Measurements from ENCODE around the gene LYPD4. TPM values are rescaled to one million over a fixed set of nuclear protein-coding genes. Genes with fewer than 3 reads are reported as not detected.
A peak's percentile ranks its signal among the peaks of the same experiment; 100 is the strongest.

Gene LYPD4
- total RNA-seq, 4 donors from 2014 or later, result not detected

GRCh38 chr19:41837981-41838708 is 6.3 kb downstream of the LYPD4 start:
- intact Hi-C loops (cut with DNase I), result no loop called here
- no peaks in the 10 kb centered on the region for H3K27me3 ChIP-seq
- TF ChIP-seq POLR2A (IDR thresholded peaks at IDR 0.05), result no peak
- TF ChIP-seq, protein P1, sequence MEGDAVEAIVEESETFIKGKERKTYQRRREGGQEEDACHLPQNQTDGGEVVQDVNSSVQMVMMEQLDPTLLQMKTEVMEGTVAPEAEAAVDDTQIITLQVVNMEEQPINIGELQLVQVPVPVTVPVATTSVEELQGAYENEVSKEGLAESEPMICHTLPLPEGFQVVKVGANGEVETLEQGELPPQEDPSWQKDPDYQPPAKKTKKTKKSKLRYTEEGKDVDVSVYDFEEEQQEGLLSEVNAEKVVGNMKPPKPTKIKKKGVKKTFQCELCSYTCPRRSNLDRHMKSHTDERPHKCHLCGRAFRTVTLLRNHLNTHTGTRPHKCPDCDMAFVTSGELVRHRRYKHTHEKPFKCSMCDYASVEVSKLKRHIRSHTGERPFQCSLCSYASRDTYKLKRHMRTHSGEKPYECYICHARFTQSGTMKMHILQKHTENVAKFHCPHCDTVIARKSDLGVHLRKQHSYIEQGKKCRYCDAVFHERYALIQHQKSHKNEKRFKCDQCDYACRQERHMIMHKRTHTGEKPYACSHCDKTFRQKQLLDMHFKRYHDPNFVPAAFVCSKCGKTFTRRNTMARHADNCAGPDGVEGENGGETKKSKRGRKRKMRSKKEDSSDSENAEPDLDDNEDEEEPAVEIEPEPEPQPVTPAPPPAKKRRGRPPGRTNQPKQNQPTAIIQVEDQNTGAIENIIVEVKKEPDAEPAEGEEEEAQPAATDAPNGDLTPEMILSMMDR (IDR thresholded peaks at IDR 0.05), result no peak
- H3K27ac ChIP-seq, result no peak overlapping the region
- no peak for DNase-seq
- no peaks in the 10 kb centered on the region for H3K36me3 ChIP-seq
- H3K4me1 ChIP-seq, result no peaks in the 10 kb centered on the region
- no peak overlapping the region for H3K4me3 ChIP-seq (replicated peaks in 1 of 3)
- WGBS, 2 donors, result 56 to 71% methylated on average over 13 of the region's 13 CpGs
- H3K9me3 ChIP-seq, result no peaks in the 10 kb centered on the region

- no peak for TF ChIP-seq POLR2A (IDR thresholded peaks at IDR 0.05)
- TF ChIP-seq, protein P1 (IDR thresholded peaks at IDR 0.05), result peak; percentile 26 to 94 (median 80)
Observed at GRCh38 chr19:41821003-41821735, 23.3 kb downstream of the LYPD4 start.

GRCh38 chr19:41816761-41817160 is 27.7 kb downstream of the LYPD4 start:
- Histone ChIP-seq H3K4me1 (peaks cover 7% of the 10 kb centered on the region in 2 donors), H3K27ac (peak overlapping the region in 1 of 3 donors; percentile 61), H3K9me3 (no peaks in the 10 kb centered on the region), H3K36me3 (no peaks in the 10 kb centered on the region), H3K27me3 (no peaks in the 10 kb centered on the region), H3K4me3 (replicated peaks in 1 of 3) (no peak overlapping the region)
- TF ChIP-seq POLR2A (IDR thresholded peaks at IDR 0.05), result no peak
- TF ChIP-seq, protein P1 (IDR thresholded peaks at IDR 0.05), result no peak
- intact Hi-C loops (cut with DNase I), result no loop called here
- 54 to 57% methylated on average over 2 of the region's 2 CpGs for WGBS, 2 donors
- peak in 1 of 2 donors; percentile 11 for DNase-seq

More at GRCh38 chr19:41821003-41821735, 23.3 kb downstream of the LYPD4 start:
- intact Hi-C loops (cut with DNase I), result no loop called here
- Histone ChIP-seq H3K4me3 (replicated peaks in 1 of 3) (no peak overlapping the region), H3K27ac (no peak overlapping the region), H3K27me3 (no peaks in the 10 kb centered on the region), H3K4me1 (peaks cover 7% of the 10 kb centered on the region in 2 donors), H3K36me3 (no peaks in the 10 kb centered on the region), H3K9me3 (no peaks in the 10 kb centered on the region)
- 28 to 31% methylated on average over 12 of the region's 12 CpGs for WGBS, 2 donors
- peak; percentile 48 to 50 for DNase-seq

DNA sequence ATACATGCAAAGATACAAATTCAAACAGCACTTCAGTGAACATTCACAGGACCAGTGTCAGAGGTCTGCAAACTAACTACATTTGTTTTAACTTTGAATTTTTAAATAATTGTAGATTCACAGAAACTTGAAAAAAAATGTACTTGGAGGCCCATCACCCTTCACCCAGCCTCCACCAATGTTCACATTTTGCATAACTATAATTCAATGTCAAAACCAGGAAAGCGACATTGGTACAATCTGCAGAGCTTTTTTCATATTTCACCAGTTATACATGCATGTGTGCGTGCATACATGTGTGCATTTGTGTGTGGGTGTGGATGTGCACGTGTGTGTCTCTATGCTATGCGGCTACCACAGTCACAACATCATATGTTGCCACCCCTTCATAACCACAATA is 29.2 kb downstream of the LYPD4 start:
- TF ChIP-seq, protein P1 (IDR thresholded peaks at IDR 0.05), result no peak
- no peak for TF ChIP-seq POLR2A (IDR thresholded peaks at IDR 0.05)
- Histone ChIP-seq H3K9me3 (no peaks in the 10 kb centered on the region), H3K4me3 (replicated peaks in 1 of 3) (no peak overlapping the region), H3K36me3 (no peaks in the 10 kb centered on the region), H3K27ac (no peak overlapping the region), H3K27me3 (no peaks in the 10 kb centered on the region), H3K4me1 (peaks cover 7% of the 10 kb centered on the region in 2 donors)
- intact Hi-C loops (cut with DNase I), result no loop called here
- WGBS, 2 donors, result 68 to 80% methylated on average over 4 of the region's 4 CpGs
- no peak for DNase-seq

GRCh38 chr19:41813911-41814310 is 30.6 kb downstream of the LYPD4 start:
- no peaks in the 10 kb centered on the region for H3K27me3 ChIP-seq
- no peaks in the 10 kb centered on the region for H3K36me3 ChIP-seq
- H3K9me3 ChIP-seq, result no peaks in the 10 kb centered on the region
- H3K4me1 ChIP-seq, result peaks cover 4 to 7% of the 10 kb centered on the region in 2 donors
- H3K4me3 ChIP-seq (replicated peaks in 1 of 3), result no peak overlapping the region
- no peak for TF ChIP-seq POLR2A (IDR thresholded peaks at IDR 0.05)
- TF ChIP-seq, protein P1 (IDR thresholded peaks at IDR 0.05), result no peak
- DNase-seq, result no peak
- 43 to 53% methylated on average over 4 of the region's 4 CpGs for WGBS, 2 donors
- intact Hi-C loops (cut with DNase I), result no loop called here
- no peak overlapping the region for H3K27ac ChIP-seq

Measured in thyroid gland (tissue), 4 donors.